NCI-H2171 (cell line): ENCODE results near the gene GALNS.

Source experiments
- DNase-seq: peaks from one replicate; lab custom pipeline; 2025; lab: John Stamatoyannopoulos, UW

GALNS gene

DNA sequence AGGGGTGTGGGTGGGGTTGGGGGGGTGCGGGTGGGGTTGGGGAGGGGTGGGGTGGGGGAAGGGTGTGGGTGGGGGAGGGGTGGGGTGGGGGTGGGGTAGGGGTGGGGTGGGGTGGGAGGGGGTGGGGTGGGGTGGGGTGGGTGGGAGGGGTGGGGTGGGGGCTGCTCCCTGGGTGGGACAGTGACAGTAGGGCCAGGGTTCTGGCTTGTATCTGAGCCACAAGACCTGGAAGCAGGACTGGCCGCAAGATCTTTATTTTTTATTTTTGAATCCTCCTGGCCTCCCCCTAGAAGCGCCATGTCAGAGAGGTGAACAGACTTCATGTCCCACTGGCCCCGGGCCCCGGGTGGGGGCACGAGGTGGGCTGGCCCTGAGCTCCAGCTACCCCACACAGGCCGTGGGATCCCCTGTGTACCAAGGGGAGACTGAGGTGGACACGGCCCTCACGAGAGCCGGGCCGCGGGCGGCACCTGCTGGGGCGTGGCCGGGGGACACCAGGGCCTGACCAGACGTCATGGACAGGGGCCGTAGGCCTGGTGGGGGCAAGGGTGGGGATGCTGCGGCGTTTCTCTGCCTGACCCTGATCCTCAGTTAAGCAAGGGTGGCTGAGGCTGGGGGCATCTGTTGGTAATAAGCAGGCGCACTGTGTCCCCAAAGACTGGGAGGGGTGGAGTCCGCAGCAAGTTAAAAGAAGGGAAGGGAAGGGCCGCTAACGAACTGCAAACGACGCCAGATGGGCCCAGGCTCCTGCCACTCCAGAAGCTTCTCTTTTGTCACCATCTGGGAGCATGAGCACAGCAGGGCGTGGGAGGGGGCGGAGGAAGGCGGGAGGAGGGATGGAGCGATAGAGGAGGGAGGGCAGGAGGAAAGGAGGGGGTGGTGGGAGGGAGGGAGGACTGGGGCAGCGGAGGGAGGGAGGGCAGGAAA, 32.0 kb upstream of the GALNS start:
- DNase-seq = peak; percentile 95

DNA sequence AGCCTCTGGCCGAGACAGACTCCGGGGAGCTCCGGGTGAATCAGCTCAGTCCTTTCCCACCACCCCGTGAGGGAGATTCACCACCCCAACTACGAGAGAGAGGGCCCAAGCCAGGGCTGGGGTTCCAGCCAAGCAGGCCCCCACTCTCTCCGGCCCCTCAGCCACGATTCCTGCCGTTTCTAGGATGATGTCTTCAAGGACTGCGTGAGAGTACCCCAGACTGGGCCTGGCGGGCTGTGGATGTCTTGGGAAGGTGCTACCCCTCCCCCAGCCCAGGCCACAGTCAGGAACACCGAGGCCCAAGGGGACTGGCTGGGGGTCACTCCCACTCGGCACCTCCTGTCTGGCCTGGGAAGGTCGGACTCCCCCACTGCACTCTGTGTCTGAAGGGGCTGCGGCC, 31.3 kb upstream of the GALNS start:
- no peak for DNase-seq

DNA sequence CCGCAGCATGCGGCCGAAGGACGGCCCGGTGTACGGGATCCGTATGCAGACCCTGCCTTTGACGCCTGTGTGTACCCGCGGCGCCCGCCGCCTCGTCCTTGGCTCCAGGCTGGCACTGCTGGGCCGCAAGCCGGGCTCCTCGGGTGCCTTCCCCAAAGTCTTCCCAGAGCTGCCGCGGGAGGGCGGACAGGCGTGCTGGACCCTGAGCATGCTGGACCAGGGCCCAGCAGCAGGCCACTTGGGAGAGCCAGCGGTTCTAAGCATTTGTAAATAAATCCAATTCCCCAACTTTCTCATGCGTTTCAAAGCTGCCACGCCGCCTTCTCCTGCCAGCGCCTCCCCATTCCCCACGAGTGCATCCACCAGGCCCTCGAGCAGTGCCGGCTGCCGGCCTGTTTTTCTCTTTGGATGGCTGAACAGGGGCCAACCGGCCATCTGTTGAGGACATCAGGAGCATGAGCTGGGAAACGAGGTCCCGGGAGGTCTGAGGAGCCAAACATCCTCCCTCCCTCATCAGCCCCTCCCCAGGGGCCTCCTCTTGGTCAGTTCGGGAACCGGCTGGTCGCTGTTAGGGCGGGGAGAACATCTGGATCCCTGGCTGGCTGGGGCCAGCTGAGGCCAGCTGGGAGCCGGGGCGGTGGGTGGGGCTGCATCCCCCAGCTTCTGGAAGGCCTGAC, 30.2 kb upstream of the GALNS start:
- peak; percentile 14 for DNase-seq

DNA sequence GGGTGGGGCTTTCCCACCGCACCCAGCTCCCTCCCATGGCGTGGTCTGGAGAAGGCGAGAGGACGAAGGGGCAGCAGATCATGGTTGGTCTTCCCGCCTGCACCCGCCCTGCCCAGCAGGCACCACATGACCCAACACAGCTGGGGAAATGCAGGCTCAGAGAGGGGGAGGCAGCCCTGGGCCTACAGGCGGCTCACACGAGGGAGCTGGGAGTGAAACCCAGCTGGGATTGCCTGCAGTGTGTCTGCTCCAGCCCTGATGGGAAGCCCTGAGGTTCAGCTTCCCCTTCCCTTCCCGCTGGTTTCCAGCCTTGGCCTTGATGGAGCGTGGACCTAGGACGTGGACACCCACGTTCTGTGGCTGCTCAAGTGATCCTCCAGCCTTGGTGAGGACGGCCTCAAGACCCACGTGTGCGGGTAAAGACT, 29.7 kb upstream of the GALNS start:
- no peak for DNase-seq

DNA sequence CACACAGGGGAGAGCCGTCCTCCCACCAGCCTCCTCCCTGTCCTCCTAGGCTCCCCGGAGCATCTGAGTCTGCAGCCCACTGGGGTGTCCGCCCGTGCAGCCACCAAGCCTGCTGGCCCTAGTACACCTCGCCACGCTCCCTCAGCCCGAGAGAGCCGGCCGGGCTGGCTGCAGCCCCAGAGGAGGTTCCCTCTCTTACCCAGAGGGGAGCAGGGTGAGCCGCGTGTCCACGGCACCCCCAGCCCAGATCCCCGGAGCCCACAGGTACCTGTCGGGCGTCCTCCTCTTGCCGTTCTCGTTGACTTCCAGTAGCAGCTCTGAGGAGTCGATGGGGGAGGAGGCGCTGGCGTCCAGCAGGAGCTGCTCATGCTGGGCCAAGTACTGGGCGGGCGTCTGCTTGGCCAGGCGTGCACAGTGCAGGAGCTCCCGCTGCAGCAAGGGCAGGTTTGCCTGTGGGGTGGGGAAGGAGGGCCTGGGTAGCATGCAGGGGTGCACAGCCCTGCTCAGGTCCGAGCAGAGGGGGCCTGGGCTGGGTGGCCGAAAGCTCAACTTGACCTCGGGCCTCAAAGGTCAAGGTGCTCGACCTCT, 29.0 kb upstream of the GALNS start:
- DNase-seq = no peak

DNA sequence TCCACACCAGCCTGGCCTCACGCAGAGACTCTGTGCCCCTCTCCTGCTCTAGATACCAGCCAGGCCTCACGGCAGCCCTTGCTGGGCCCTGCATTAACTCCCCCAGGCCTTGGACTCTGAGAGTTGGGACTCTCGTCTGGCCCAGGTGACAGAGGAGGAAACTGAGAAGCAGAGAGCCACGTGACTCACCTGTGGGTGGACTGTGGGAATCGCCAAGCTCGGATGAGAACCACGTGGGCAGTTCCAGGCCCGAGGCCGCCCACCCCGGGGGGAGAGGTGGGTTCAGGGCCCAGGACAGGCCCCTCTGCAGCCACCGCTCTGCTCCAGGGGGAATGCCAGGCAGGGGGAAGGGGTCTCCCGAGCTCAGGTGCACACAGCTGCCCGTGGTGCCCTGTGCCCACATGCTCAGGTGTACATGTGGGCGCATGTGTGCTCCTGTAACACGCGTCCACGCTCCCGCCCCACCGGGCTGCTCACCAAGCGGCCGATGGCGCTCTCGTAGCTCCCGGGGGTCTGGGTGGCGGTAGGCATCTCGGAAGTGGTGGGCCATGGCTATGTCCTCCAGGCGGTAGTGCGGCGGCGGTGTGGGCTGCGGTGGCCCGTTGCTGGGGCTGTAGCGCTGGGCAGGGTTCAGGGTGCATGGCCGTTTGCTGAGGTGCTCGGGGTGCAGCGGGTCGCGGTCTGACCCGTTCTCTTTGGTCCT, 28.0 kb upstream of the GALNS start:
- no peak for DNase-seq

DNA sequence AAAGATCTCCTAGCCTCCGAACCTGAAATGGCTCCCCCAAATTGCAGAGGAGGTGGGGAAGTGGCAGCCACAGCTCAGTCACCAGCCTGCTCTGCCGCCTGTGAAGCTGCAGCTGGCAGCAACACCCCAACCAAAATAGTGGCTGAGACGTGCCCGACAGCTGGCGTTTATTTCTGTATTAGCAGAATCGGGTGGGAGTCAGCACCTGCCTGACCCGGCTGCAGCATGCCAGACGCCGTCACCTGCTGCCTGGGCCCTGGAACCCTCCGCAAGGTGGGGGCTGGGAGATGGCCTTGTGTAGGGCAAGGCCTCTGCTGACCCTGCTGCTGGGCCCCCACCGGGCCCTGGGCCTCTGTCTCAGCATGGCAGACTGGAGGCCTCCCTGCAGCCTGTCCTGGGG, 27.2 kb upstream of the GALNS start:
- peak; percentile 73 for DNase-seq

DNA sequence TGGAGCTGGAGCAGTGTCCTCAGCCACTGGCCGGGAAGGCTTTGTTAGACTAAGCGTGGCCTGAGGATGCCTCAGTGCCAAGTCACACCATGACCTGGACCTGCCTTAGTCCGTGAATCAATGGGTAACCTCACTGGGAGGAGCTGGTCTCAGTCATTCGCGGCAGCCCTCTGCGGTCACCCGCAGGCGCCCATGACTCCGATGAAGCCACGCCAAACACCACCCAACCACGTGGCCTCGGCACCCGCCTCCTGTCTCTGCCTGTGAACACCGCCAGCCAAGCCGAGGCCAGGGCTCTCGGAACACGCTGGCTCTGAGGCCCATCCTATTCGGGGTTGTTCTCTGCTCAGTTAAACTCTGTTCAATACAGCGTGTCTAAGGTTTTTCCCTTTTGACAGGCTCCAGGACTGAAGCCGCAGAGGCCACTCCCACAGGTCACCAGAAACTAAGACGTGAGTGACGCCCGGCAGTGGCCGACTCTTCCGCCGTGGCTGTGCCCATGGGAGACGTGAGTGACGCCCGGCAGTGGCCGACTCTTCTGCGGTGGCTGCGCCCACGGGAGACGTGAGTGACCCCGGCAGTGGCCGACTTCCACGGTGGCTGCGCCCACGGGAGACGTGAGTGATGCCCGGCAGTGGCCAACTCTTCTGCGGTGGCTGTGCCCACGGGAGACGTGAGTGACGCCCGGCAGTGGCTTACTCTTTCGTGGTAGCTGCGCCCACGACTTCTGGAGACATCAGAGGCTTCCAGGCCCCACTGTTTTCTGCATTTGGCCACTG, 26.6 kb upstream of the GALNS start:
- no peak for DNase-seq

DNA sequence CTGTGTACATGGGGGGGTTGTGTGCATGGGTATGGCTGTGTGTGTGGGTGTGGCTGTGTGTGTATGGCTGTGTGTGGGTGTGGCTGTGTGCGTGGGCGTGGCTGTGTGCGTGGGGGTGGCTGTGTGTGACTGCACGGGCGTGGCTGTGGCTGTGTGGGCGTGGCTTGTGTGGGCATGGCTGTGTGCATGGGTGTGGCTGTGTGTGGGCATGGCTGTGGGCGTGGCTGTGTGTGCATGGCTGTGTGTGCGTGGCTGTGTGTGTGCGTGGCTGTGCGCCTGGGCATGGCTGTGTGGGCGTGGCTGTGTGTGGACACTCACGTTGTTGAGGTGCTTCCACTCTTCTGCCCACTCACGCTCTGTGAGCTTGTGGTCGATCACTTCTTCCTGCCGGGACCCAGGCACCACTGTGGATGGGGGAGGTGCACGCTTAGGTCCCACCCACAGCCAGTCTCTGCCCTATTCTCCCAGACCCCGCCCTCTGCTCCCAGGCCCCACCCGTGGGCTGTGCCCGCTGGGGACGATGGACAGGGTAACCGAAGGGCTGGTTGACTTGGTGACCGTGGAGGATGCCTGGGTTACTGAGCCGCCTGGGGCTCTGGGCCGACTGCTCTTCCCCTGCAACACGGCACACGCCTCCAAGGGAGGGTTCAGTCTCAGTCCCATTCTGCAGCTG, 25.7 kb upstream of the GALNS start:
- no peak for DNase-seq

DNA sequence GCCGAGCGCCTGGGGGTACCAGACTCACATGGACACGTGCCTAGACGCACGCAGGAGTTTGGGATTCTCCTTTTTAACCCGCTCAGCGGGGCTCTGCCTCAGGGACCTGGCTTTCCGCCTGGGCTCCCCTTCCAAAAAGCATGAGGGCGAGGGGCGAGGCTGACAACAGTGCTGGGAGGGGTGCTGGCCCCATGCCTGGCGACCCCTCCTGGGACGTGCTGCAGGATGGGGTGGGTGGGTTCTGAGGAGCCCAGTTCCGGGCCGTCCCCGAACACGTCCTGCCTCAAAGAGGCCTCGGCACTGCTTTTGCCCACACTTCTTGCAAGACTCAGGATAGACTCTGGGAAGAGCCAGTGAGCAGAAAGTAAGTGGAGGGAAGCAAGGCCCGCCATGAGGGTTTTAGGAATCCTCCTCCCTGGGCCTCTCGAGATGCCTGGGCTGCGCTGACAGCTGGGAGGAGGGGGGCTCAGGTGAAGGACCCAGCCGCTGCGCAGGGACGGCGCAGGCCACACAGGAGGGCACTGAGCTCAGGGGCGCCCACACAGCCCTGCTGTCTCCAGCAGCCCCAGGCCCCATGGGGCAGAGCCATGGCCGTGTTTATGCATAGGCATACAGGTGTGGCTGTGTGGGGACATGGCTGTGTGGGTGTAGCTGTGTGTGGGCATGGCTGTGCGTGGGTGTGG, 25.1 kb upstream of the GALNS start:
- no peak for DNase-seq

DNA sequence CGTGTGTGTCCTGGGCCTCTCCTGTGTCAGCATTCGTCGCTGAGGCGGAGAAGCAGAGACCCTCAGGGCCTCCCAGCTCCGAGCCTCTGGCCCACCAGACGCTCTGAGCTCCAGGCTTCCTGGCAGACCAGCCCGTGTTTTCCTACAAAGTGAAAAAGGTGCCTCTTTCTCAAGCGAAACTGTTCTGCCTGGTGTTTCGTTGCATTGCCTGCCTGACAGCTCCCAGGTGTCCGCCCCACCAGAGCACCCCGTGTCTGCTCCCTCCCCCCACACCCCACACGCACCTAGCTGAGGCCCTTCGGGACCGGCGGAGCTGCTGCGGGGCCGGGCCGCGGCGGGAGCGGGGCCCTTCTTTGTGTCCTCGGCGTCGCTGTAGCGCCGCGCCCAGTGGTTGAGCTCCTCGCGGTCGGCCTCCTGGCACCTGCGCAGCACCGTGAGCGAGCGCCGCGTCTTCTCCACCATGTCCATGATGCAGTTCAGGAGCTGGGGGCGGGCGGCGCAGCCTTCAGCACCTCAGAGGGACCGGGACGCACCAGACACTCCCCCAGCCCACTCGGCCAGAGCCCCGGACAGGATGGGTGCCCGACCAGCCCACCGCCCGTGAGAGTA, 24.4 kb upstream of the GALNS start:
- DNase-seq = no peak

DNA sequence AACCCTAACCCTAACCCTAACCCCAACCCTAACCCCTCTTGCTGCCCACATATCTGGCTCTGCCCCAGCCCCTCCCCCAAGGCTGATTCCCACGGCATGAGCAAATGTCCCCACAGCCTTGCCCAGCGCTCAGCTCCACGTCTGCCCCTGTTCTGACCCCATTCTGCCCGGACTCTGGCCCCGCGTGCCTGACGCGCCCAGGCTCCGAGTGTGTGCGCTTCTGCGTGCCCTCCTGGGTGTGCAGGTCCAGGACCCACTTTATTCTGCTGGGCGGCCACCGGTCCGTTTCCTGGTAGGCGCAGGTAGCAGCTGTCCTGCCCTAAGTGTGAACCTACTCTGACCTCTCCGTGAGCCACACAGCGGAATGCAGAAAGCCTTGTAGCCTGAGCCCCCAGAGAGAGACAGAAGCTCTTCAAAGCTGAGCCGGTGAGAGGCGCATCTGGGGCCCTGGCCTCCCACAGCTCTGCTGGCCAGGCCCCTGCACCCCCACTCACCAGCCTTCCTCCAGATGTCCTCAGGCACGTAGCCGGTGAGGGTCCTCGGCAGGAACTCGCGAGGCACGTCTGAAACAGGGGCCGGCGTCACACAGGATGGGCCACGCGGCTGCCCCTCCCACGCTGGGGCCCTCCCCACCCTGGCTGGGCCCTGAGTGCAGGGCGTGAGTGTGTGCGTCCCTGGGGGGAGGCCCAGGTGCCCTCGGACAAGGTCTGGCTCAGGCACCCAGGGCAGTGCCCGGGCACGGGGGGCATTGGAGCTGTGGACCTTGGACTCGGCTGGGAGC, 23.7 kb upstream of the GALNS start:
- no peak for DNase-seq

DNA sequence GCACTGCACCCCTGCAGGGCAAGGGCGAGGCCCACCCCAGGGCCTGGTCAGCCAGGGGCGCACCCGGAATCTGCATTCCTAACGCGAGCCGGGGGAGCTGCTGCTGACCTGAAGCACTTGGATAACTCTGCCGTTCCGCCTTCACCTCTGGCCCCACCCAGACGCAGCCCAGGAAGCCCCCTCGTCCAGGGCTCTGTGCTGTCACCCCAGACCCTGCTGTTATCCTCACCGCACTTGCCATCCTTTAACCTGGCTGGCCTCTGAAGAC, 23.0 kb upstream of the GALNS start:
- no peak for DNase-seq

DNA sequence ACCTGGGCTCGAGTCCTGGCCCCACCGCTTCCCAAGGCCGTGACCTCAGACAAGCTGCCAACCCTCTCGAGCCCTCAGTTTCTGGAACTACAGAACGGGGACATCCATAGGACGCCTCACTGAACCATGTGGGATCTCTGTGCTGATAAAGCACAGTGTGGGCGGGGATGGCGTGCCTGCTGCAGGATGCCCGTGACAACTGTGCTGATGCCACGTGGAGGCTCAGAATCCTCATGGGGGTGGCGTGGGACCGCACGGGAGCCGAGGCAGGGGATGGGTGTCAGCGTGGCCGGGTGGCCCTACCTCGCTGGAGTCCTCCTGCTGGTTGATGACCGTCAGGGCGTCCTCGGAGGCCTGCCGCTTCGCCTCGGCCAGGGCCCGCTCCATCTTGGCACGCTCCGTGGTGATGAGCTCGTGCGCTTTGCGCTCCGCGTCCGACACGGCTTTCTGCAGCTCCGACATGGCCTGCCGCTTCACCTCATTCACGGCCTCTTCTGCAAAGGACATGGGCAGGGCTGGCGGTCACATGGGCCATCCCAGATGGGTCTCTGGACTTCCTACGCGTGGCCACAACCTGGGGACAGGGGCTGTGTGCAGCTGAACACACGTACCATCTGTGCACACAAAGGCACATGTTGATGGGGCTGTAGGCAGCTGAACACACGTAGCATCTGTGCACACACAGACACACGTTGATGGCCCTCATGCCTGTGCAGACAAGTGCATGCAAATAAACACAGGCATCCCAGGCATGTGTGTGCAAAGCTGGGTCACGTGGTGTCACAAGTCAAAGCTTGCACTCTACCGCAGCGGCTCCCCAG, 22.4 kb upstream of the GALNS start:
- DNase-seq = no peak

DNA sequence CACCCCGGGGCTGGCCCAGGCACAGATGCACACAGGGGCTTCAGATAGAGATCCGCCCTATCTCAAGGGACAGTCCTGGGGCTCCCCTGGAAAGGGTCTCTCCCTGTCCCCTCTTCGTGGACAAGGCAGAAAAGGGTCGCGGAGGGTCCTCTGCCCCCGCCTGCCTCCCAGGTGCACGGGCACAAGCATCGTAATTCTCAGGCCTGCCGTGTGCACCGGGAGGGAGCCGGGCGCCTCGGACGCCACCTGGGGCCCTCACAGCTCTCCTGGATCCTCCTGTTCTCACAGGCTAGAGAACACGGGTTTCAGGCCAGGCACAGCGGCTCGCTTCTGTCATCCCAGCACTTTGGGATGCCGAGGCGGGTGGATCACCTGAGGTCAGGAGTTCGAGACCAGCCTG, 21.6 kb upstream of the GALNS start:
- DNase-seq = no peak

DNA sequence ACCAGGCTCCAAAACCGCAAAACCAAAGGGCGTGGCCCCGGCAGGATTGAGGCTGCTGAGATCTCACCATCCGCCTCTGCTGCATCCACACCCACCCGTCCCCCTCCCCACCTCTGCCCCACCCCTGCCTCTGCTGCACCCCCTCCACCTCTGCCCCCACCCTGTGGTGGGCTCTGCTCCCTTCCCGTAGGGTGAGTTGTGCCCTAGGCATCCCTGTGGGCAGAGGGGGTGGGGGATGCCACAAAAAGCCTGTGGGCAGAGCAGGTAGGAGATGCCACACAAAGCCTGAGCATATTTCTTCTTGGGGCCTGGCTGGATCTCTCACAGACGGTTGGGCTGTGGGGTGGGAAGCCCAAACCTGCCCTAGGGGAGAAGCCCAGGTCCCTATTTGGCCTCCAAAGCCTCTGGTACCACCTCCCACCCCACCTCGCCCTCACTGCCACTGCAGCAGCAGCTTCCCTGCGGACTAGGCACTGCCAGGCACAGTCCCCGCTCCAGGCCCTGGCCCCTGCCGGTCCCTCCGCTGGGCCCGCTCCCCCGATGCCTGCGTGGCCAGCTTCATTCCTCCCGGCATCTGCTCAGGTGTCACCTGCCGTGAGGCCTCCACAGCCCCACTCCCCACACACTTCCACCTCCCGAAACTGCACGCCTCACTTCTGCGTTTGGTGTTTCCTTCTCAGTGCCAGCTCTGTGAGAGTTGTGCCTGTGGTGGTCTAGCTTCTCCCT, 21.0 kb upstream of the GALNS start:
- no peak for DNase-seq

DNA sequence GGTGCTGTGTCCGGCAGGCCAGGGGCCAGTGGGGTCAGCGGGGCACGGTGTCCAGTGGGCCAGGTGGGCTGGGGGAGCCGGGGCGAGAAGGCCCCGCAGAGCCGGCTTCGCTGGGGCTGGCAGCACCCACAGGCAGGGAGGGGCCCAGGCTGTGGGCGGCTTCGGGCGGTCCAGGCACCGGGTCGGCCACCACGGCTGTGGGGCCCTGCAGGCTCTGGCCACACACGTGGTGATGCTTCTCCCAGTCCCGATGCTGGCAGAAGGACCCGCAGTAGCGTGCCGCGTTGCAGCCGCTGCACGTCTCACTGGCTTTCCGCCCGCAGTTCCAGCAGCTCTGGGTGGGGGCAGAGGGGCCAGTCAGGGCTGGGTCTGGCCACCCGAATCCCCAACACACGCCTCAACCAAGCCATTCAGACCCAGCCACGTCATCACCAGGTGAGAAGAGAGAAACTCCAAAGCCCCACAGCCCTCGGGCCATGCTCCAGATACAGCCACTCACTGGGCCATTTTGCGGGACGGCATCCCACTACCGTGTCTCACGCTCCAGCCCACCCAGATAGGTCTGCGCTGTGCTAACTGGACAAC, 20.3 kb upstream of the GALNS start:
- no peak for DNase-seq
